Measurements from ENCODE around the gene GSTO2.

The GSTO2 gene

DNA sequence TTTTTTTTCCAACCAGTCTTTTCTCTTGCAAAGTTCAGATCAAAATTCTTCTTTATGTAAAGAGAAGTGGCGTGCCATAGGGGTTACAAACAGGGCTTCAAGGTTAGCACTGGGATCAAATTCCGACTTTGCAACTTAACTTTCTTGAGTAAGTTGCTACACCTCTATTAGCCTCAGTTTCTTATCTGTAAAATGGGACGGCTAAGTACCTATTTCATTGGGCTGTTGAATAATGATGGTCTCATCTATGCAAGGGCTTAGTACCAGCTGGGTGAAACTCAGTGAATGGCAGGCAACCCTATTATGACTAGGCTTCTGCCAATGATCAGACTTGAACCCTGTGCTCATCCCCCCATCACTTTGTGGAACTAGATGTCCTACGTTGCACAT is 35.4 kb downstream of the GSTO2 start:
- no peaks in the 10 kb centered on the region for H3K27me3 ChIP-seq (ENCODE audit: insufficient read depth, low read length, poor library complexity)
- DNase-seq (no peak), ATAC-seq (ENCODE audit: insufficient read depth, low read depth) (no peak)
- no peak overlapping the region for H3K27ac ChIP-seq (ENCODE audit: low read length)
- H2AFZ ChIP-seq (ENCODE audit: low read depth, low read length) = no peak overlapping the region
- H3K9ac ChIP-seq (ENCODE audit: low read depth, low read length) = no peak overlapping the region
- 0 out of 2 replicates have a peak, but pooled peaks cover 2% of the 10 kb centered on the region for H3K4me1 ChIP-seq (ENCODE audit: insufficient read depth, low read length)
- H3K4me3 ChIP-seq (ENCODE audit: low read depth in 1 of 2, low read length in 2 of 2) = no peak overlapping the region
- no peak overlapping the region for H3K4me2 ChIP-seq (ENCODE audit: insufficient read depth, low read length)
- peaks cover 16% of the 10 kb centered on the region for H4K20me1 ChIP-seq (ENCODE audit: insufficient read depth, low read length)
- TF ChIP-seq, protein P1, sequence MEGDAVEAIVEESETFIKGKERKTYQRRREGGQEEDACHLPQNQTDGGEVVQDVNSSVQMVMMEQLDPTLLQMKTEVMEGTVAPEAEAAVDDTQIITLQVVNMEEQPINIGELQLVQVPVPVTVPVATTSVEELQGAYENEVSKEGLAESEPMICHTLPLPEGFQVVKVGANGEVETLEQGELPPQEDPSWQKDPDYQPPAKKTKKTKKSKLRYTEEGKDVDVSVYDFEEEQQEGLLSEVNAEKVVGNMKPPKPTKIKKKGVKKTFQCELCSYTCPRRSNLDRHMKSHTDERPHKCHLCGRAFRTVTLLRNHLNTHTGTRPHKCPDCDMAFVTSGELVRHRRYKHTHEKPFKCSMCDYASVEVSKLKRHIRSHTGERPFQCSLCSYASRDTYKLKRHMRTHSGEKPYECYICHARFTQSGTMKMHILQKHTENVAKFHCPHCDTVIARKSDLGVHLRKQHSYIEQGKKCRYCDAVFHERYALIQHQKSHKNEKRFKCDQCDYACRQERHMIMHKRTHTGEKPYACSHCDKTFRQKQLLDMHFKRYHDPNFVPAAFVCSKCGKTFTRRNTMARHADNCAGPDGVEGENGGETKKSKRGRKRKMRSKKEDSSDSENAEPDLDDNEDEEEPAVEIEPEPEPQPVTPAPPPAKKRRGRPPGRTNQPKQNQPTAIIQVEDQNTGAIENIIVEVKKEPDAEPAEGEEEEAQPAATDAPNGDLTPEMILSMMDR (IDR thresholded peaks at IDR 0.05; ENCODE audit: borderline replicate concordance, extremely low read depth, low read length, poor library complexity, severe bottlenecking) = no peak
- no peak for TF ChIP-seq EZH2 (IDR thresholded peaks at IDR 0.05; ENCODE audit: borderline replicate concordance, low read depth, low read length, severe bottlenecking)
- H3K9me3 ChIP-seq (ENCODE audit: insufficient read depth, low read length, severe bottlenecking) = no peaks in the 10 kb centered on the region
- no peaks in the 10 kb centered on the region for H3K79me2 ChIP-seq (ENCODE audit: insufficient read depth, low read length)
- H3K36me3 ChIP-seq (ENCODE audit: insufficient read depth, low read length) = no peaks in the 10 kb centered on the region

- Histone ChIP-seq H3K27ac (ENCODE audit: low read length) (no peak overlapping the region), H3K9ac (ENCODE audit: low read depth, low read length) (no peak overlapping the region), H3K36me3 (ENCODE audit: insufficient read depth, low read length) (peaks cover 1% of the 10 kb centered on the region; the same call in 1 of the 2 replicates), H3K4me1 (ENCODE audit: insufficient read depth, low read length) (no peaks in the 10 kb centered on the region), H4K20me1 (ENCODE audit: insufficient read depth, low read length) (peaks cover 17% of the 10 kb centered on the region), H3K4me3 (ENCODE audit: low read depth in 1 of 2, low read length in 2 of 2) (no peak overlapping the region), H3K9me3 (ENCODE audit: insufficient read depth, low read length, severe bottlenecking) (no peaks in the 10 kb centered on the region), H3K79me2 (ENCODE audit: insufficient read depth, low read length) (no peaks in the 10 kb centered on the region), H2AFZ (ENCODE audit: low read depth, low read length) (no peak overlapping the region), H3K27me3 (ENCODE audit: insufficient read depth, low read length, poor library complexity) (no peaks in the 10 kb centered on the region), H3K4me2 (ENCODE audit: insufficient read depth, low read length) (no peak overlapping the region)
- no peak for TF ChIP-seq EZH2 (IDR thresholded peaks at IDR 0.05; ENCODE audit: borderline replicate concordance, low read depth, low read length, severe bottlenecking)
- TF ChIP-seq, protein P1 (IDR thresholded peaks at IDR 0.05; ENCODE audit: borderline replicate concordance, extremely low read depth, low read length, poor library complexity, severe bottlenecking) = no peak
- no peak for ATAC-seq (ENCODE audit: insufficient read depth, low read depth)
- DNase-seq = no peak
These were observed 35.9 kb downstream of the GSTO2 start for GRCh38 chr10:104304927-104305326.

DNA sequence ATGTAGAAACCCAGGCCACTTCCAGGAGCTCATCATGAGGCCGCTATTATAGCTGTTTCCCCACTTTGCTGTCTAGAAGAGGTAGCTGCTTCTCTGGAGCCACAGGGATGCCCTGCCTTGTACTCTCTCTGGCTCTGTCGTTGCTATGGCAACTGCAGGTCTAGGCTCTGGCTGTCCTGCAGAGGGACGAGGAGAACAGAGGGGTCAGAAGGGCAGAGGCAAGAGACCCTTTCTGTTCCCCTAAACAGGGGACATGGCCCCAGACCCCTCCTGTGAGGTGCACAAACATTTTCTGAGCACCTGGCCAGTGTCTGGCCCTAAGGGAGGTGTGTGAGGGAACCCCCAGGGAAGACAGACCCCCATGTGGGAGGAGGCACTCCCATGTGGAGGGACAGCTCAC is 37.9 kb downstream of the GSTO2 start:
- H3K27me3 ChIP-seq (ENCODE audit: insufficient read depth, low read length, poor library complexity) = no peaks in the 10 kb centered on the region
- H3K36me3 ChIP-seq (ENCODE audit: insufficient read depth, low read length) = peaks cover 17% of the 10 kb centered on the region; the same call in 1 of the 2 replicates
- no peak for TF ChIP-seq EZH2 (IDR thresholded peaks at IDR 0.05; ENCODE audit: borderline replicate concordance, low read depth, low read length, severe bottlenecking)
- TF ChIP-seq, protein P1 (IDR thresholded peaks at IDR 0.05; ENCODE audit: borderline replicate concordance, extremely low read depth, low read length, poor library complexity, severe bottlenecking) = no peak
- no peak overlapping the region for H2AFZ ChIP-seq (ENCODE audit: low read depth, low read length)
- DNase-seq (no peak), ATAC-seq (ENCODE audit: insufficient read depth, low read depth) (no peak)
- H3K4me2 ChIP-seq (ENCODE audit: insufficient read depth, low read length) = no peak overlapping the region
- peaks cover 28% of the 10 kb centered on the region for H4K20me1 ChIP-seq (ENCODE audit: insufficient read depth, low read length)
- H3K4me3 ChIP-seq (ENCODE audit: low read depth in 1 of 2, low read length in 2 of 2) = no peak overlapping the region
- H3K79me2 ChIP-seq (ENCODE audit: insufficient read depth, low read length) = no peaks in the 10 kb centered on the region
- no peaks in the 10 kb centered on the region for H3K9me3 ChIP-seq (ENCODE audit: insufficient read depth, low read length, severe bottlenecking)
- H3K27ac ChIP-seq (ENCODE audit: low read length) = no peak overlapping the region
- no peak overlapping the region for H3K9ac ChIP-seq (ENCODE audit: low read depth, low read length)
- no peaks in the 10 kb centered on the region for H3K4me1 ChIP-seq (ENCODE audit: insufficient read depth, low read length)
